NCI-H748 (cell line): ENCODE results near the gene CGNL1.

Experiments
- DNase-seq: peaks from one replicate; lab custom pipeline; 2025; ENCODE audit not compliant: unreplicated experiment; lab: John Stamatoyannopoulos, UW

The CGNL1 gene

DNA sequence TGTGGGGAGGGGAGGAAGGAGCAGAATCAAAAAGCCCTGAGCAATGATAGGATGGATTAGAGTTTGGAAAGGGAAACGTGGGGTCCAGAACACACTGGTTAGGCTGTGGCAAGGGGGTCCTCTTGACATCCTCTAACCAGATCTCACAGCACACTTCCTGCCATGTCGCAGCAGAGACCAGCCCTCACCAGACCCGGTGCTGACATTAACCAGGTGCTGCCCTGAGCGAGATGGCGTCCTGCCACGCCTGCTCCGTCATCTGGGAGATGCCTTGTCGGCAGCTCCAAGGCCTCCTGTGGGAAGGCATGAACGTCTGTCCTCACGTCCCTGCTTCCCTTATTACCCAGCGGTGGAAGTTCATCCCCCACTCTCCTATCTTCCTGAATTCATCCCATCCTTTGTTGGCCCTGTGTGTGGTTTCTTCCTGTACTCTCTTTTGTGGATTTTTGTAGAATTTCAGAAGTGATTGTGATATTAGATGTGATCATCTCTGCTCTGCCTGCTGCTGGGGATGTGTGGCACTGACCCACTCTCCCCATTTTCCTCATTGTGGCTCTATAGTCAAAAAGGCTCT lies 186.0 kb downstream of the CGNL1 start:
- no peak for DNase-seq

DNA sequence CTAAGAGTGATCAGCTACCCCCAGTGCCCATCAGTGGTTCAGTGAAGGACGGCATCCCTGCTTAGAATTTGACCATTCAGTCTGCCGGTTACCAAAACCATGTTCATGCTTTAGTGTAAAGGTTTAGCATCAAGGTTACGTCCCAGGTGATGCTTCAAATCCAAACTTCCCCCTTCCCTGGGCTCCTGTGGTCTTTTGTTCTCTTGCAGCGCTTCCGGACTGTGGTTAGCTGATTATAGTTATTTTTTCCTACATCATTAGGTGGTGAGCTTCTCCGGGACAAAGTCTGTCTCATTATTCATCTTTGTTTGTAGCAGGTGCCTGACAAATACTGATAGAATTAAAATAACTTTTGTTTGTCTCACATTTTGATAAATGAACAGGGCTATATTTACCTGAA lies 187.1 kb downstream of the CGNL1 start:
- DNase-seq, result no peak

DNA sequence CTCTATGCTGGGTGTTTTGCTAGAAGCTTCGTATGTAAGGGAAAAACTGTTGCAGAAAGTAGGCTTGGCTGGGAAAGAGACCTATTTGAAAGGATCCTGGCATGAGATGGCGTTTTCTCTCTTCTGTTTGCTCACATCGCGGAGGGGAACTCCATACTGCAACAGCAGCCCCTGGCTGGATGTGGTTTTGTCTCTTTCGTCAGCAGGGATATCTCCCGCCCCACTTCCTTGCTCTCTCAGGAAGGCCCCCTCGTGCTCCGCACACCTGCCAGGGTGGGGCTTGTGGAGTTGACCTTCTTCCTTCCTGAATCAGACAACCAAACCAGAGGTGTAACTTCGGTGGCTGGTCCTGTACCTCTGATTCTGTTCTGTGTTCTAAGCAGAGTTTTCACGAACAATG lies 189.0 kb downstream of the CGNL1 start:
- peak; percentile 80 for DNase-seq

DNA sequence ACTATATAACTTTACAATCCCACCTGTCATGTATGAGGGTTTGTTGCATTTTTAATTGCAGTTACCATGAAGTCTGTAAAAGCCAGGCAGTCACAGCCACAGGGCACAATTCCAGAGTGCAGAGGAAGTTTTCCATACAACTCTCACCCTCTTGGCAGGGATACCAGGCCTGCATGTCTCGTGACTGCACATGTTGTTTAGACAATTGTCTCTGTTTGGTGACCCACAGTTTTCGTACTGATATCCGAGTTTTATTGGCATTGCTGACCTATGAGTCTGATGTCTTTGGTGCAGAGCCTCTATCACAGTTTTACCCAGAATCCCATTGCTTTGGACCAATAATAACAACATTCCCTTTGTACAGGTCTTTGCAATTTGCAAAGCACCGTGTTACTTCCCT lies 190.5 kb downstream of the CGNL1 start:
- DNase-seq, result no peak

DNA sequence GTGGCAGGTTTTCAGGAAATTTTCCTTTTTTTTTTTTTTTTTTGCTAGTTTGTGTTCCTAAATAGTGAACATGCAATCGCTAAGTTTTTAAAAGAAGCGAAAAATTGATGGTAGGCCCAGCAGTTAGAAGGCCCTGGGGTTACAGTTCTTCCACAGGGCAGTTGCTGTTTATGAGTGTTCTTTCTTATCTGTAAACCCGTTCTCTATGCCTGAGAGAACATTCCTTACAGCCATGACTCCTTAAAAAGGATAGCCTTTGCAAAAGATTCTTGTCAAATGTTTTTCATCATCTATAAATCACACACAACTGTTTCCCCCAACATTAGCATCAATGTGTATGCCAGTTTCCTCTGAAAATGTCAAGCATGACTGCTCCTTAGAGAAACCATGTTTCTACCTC lies 191.6 kb downstream of the CGNL1 start:
- no peak for DNase-seq

DNA sequence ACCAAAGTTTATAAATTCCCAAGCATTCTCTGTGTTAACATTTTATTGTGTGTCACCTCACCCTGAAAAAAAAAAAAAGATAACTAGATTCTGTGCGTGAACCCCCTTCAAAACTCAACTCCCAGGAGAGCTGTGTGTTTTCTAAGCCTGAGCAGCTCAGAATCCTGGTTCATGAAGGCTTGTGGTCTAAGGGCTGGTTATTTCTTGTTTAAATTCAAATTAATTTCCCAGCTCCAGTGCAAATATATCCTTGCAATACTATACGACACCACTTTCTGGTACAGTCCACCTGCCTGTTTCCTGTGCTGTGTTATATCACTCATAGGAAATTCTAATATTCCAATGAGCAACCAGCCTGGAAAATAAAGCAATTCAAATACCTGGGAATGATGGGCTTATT lies 192.0 kb downstream of the CGNL1 start:
- no peak for DNase-seq

DNA sequence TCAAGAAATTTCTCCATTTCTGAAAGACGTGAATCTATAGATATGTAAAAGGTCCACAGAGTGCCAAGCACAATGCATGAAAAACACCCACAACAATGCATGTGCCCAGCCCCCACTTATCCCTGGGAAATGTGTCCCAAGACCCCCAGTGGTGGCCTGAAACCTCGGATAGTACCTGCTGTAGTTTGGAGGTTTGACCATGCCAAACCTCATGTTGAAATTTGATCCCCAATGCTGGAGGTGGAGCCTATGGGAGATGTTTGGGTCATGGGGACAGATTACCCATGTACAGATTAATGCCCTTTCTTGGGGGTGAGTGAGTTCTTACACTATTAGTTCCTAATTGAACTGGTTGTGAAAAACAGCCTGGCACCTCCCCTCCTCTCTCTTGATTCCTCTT lies 194.0 kb downstream of the CGNL1 start:
- DNase-seq, result no peak

DNA sequence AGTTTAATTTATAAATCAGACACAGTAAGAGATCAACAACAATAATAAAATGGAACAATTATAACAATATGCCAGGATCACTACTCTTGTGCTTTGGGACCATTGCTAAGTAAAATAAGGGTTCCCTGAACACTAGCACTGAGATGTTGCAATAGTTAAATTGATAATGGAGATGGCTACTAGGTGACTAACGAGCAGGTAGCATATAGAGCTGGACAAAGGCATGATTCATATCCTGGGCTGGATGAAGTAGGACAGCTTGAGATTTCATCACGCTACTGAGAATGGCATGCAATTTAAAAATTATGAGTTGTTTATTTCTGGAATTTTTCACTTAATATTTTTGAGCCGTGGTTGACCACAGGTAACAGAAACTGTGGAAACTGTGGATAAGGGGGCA lies 194.7 kb downstream of the CGNL1 start:
- no peak for DNase-seq

DNA sequence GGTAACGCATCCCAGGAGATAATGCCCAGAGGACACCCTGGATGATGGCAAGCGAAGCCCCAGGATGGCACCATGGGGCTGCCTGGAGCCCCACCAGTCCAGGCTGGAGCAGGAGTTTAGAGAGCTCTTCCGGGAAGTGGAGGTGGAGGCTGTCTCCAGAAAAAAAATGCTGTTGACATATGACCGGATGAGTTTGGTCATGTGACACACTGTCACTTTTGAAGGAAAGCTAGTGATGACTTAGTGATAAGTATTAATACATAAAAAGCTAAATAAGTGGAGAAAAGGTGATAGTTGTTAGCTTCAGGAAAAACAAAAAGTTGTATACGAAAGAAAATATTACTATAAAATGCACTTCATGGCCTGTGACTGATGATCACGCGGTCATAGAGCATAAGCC lies 195.4 kb downstream of the CGNL1 start:
- no peak for DNase-seq

DNA sequence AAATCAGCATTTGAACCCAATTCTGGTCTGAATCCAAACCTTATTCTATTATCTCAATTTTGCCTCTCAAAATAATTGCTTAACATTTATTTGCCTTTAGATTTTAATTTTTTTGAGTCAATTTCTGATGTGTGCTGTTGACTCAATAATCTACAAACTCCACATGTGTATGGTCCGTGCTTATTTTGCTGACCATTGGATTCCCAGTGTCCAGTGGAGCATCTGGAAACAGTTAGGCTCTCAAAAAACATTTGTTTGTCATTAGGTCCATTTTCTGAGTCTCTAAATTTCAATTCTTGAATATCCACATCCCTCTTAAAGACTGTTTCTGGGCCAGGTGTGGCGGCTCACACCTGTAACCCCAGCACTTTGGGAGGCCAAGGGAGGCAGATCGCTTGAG lies 196.2 kb downstream of the CGNL1 start:
- no peak for DNase-seq

DNA sequence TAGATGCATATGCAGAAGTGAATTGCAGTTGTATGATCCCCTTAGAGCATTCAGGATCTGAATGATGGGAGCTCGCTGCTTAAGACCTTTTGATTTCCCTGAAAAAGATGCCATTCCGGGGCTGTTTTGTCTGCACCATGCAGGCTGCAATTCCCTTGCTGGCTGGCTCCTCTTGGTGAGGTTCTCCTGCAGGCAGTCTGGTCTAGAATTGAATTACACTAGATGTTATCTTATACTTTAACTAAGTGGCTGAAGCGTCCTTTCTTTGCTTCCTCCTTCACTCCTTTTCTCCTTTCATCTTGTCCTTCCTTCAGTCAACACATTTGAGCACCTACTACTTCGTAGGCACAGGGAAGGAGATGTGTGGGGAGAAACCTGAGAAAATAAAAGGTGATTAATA lies 196.8 kb downstream of the CGNL1 start:
- DNase-seq, result no peak

DNA sequence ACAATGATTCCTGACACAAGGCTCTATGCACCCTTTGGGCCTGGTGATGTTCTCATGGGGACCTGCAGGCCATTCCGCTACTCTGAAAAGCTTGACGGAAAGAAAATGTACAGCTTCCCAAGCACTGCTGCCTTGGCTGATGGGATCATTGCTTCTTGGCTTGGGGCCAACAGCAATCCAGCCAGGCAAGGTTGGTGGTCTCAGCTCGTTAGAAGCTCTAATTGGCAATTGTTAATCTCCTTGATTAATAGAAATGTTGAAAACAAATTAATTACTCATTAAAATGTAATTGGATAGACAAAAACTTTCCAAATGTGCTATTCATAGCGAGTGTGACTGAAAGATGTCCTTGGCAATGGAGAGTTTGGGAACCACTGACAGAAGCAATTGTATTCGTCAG lies 199.1 kb downstream of the CGNL1 start:
- no peak for DNase-seq

DNA sequence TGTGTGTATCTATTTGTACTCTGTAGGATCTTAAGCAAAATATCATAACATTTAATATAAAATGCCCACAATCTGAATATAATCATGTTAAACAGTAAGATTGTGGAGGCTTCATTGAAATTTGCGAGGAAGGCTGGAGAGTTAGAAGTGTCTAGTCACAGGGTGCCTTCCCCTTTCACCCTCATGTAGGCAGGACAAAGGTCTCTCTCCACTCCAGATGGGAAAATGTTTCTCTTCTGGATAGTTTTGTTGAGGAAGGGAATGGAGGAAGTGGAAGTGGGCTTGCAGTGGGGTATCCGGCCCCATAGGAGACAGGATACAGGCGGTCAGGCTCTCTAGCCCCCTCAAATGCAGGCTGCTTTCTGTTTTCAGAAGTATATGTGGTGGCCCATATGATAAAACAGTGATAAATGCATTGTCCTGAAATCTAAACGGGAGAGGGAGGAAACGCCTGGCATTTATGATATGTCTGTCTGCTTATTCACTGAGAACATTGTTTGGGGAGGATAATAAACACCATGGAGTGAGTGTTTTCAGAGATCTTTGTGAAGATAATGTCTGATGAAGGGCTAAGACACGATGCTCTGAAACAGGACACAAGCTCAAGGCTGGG lies 202.1 kb downstream of the CGNL1 start:
- DNase-seq, result no peak

DNA sequence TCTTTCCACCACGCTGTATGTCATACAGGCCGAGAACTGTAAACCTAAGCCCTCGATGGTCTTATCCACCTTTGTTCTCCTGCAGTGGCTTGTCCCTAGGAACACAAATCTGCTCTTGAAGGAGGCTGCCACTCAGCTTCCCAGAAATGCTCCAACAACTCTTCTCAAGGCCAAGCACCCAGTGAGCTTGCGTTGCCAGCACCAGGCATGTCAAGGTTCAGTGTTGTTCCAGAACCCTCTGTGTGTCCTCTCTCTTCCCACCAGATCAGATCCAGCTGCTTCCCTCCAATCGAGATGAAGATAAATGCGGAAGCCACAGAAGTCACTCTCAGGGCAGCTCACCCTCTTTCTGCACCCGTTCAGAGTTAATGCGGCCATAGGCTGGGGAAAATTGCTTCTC lies 204.1 kb downstream of the CGNL1 start:
- DNase-seq, result no peak

DNA sequence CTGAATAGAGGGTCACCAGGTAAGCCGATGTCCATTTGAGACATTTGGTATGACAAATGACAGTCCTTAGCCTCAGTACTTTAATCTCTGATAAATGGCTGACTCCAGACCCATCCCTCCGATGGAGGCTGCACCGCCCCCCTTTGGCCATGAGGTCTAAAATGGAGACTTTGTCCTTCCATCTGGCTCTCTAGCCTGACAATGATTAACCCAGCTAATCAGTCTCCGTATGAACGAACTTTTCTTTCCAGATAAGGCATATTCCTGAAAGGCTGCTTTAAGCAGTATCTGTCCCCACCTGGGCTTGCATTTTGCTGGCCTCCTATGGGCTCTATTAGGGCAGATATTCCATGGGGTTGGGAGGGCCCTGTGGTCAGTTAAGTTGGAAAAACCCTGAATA lies 204.6 kb downstream of the CGNL1 start:
- DNase-seq, result no peak

DNA sequence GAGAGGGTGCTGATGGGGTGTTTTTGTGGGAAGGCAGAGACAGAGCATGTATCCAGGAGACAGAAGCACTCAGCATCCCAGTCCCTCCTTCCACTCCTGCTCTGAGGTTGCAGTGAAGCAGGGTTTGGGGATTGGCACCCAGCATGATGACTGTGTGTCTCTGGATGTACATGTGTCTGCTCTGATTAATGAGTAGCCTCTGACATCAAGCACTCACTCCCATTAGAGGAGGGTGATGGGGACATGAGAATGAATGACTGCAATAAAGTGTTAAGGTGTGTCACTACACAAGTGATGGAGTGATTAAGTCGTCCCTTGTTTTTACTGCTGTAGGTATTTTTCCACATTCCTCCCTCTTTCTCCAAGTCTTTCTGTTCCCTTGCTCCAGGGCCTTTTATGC lies 205.8 kb downstream of the CGNL1 start:
- no peak for DNase-seq

DNA sequence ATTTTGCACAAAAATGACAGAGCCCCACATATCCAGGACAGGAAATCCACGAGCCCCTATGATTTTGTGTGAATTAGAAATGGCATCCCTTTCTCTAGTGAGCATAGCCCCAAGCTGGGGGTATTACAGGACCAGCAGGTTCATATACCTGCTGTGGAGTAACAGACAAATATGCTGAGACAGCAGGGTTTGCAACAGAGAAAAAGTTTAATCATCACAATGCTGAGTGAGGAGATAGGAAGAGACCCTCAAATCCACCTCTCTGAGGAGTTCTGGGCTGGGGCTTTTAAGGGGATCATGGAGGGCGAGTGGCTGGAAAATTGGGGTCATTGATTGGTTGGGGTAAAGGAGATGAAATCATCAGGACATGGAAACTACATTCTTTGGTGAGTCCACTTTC lies 207.0 kb downstream of the CGNL1 start:
- no peak for DNase-seq

DNA sequence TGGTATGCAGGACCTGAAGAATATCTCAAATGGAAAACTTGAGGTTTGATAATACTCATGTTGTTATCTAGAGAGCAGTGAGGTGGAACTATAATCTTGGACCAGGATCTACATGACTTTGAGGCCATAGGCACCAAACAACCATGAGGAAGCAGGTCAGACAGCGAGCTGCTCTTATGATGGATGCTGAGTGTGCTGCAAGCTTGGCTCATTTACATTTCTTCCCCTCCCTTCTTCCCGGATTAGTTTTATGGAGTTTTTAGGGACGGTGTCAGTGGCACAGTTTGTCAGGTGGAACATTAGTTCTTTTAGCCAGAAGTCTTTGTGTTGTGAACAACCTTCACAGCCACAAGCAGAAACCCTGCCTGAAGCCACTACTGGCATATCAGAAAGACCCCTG lies 207.4 kb downstream of the CGNL1 start:
- no peak for DNase-seq

DNA sequence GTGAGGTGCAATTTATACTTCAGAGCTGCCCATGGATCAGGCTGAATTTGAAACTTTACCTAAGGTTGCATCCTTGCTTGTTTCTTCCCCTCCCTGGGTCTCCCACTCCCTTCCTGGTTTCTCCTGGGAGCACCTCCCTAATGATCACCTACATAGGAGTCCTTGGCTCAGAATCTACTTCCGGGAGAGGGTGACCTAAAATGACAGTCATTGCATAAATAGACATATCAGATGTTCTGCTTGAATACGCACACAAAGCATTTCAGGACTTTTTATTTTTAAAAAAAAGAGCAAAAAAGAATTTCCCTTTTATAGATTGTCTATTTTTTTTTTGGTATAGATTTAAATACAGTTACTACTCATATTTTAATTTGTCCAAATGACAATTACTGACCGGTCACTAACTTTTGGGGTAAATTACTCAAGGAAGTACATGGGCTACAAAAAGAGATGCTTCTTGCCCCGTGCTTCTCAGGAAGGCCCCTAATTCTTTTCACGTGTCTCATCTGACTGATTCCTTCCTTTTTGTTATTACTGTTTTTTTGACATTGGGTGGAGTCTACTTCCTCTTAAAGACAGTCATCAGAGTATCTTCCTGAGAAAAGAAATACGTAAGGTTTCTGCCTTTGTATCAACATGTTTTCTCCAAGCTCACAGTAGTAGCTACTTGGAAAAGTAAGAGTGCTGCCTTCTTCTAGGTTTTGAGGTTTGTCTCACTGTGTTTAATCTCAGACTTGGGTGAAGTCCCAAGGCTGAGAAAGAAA lies 210.5 kb downstream of the CGNL1 start:
- DNase-seq, result no peak

DNA sequence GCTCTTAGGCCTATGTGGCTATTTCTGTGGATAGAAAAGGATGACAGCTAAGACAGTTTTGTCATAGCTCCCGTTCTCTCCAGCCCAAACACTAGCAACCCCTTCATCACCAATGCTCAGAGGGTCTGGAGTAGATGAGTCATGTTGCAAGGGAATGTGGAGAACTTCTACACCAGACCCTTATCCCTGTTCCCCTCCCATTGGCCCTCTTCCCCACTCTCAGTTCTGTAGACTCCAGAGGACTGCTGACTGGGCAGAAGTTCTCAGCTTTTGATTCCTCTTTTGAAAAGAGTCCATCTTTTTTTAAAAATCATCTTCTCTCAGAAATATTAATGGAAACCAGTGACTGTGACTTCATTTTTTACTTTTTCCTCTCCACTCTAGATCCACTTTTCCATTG lies 213.0 kb downstream of the CGNL1 start:
- DNase-seq, result no peak

DNA sequence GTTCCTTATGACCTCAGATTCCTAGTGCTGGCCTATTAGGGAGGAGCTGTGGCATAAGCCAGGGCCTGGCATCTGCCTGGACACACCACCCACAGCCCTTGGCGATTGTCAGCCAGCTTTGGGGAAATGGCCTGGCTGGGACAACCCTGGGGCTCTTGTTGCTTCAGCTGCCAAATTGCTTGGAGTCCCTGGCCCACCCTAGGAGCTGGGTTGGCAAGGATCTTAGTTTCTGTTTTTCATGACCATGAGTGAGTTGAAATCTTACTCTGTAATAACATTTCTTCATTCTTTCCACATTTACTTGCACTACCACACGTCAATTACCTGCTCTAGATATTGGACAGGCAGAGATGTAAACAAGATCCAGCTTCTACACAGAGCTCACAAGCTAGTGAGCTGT lies 213.4 kb downstream of the CGNL1 start:
- no peak for DNase-seq

DNA sequence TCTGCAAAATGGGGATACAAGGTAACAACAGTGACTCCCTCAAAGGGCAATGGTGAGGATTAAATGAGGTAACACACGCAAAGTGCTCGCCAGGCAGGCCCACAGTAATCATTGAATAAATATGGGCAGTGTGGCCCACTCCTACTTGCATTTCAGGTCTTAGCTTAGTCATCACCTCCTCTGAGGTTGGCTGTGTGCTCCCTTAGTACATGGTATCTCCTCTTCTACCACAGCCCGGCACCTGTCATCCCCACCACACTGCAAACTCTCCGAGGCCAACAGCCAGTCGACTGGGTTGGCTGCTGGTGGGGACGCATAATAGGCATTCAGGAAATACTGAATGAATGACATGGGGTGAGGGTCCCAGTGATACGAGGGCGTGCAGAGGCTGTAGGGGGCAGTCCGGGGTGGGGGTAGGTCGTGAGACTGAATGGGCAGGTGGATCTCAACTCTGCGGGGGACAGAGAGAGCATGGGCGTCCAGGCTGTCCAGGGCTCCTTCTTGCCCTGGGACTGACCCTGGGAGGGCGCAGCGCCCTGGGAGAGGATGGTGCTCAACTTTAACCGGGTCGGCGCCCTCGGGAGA lies 215.0 kb downstream of the CGNL1 start:
- DNase-seq, result no peak
